ENCODE data around the gene SYT1.

DNA sequence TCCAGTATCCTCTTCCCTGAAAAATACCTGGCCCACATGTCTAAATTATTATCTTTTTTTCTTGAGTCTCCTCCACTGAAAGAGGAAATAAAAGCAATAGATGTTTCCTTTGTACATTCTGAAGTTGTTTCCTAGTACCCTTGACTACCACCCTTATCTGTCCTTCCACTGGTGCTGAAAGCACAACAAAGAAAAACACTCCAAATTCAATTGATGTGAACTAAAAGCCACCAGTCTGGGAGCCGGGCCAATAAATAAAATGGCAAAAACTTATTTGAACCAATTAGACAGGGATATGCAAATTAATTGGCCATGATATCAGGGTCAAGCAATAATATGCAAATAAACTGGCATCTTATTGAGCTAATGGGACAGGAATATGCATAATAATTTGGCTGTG is 495.7 kb downstream of the SYT1 start:
- TF ChIP-seq, protein P1, sequence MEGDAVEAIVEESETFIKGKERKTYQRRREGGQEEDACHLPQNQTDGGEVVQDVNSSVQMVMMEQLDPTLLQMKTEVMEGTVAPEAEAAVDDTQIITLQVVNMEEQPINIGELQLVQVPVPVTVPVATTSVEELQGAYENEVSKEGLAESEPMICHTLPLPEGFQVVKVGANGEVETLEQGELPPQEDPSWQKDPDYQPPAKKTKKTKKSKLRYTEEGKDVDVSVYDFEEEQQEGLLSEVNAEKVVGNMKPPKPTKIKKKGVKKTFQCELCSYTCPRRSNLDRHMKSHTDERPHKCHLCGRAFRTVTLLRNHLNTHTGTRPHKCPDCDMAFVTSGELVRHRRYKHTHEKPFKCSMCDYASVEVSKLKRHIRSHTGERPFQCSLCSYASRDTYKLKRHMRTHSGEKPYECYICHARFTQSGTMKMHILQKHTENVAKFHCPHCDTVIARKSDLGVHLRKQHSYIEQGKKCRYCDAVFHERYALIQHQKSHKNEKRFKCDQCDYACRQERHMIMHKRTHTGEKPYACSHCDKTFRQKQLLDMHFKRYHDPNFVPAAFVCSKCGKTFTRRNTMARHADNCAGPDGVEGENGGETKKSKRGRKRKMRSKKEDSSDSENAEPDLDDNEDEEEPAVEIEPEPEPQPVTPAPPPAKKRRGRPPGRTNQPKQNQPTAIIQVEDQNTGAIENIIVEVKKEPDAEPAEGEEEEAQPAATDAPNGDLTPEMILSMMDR (IDR thresholded peaks at IDR 0.05; ENCODE audit: low read depth, low read length): no peak
- TF ChIP-seq POLR2A (IDR thresholded peaks at IDR 0.05; ENCODE audit: extremely low read depth, insufficient read length) (no peak), MYC (IDR thresholded peaks at IDR 0.05; ENCODE audit: low read depth, low read length) (no peak)
- TF ChIP-seq, protein P2, sequence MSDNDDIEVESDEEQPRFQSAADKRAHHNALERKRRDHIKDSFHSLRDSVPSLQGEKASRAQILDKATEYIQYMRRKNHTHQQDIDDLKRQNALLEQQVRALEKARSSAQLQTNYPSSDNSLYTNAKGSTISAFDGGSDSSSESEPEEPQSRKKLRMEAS (IDR thresholded peaks at IDR 0.05; ENCODE audit: low read depth, low read length): no peak
